Stomach smooth muscle (tissue), 2 donors: ENCODE data around the gene DCDC1.

ENCODE experiments used
- H3K27ac ChIP-seq: one replicate; pipeline ENCODE4 v1.7.0; 2013; ENCODE audit warnings: mild to moderate bottlenecking, low read length, inconsistent platforms
- H3K27me3 ChIP-seq, 2 donors: one replicate each; pipeline ENCODE4 v1.7.0; 2013; ENCODE audit warnings: low read length in 2 of 2; ENCODE audit not compliant: insufficient read depth in 2 of 2, control insufficient read depth in 1 of 2
- H3K36me3 ChIP-seq, 2 donors: one replicate each; pipeline ENCODE4 v1.7.0; 2013; ENCODE audit warnings: low read length in 2 of 2; ENCODE audit not compliant: control insufficient read depth in 2 of 2, insufficient read depth in 2 of 2
- H3K4me1 ChIP-seq: one replicate; pipeline ENCODE4 v1.7.0; 2013; ENCODE audit warnings: low read length; ENCODE audit not compliant: control insufficient read depth, insufficient read depth
- H3K4me3 ChIP-seq, 2 donors: one replicate each; pipeline ENCODE4 v1.7.0; 2013; ENCODE audit warnings: low read length in 2 of 2
- H3K9ac ChIP-seq, 2 donors: one replicate each; pipeline ENCODE4 v1.7.0; 2013; ENCODE audit warnings: low read length in 2 of 2, mild to moderate bottlenecking in 1 of 2
- H3K9me3 ChIP-seq, 2 donors: one replicate each; pipeline ENCODE4 v1.7.0; 2013; ENCODE audit warnings: low read length in 2 of 2; ENCODE audit not compliant: control insufficient read depth in 2 of 2
- donor health status: healthy.
- donor health status: Pancreatic carcinoma.

DCDC1 gene

DNA sequence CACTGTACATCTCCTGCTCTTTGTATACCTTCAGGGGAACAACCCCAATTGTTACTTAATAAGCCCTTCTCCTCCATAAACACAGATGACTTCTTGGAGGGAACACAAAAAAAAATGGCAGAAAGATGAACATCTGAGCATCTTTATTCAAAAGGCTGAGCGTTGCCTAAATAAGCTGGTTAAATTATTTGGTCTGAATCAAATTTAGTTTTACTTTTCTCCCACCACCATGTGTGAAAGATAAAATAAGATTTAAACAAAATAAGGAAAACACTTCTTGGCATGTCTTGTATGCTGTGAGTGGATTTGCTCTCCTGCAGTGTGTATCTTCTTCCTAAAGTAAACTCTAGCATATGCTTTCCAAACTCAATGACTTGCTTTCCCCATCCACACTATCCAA, 137.9 kb downstream of the DCDC1 start:
- Histone ChIP-seq H3K9me3 (peaks cover 0 to 2% of the 10 kb centered on the region in 2 donors), H3K36me3 (no peaks in the 10 kb centered on the region), H3K4me1 (no peaks in the 10 kb centered on the region), H3K27me3 (no peaks in the 10 kb centered on the region), H3K27ac (no peak overlapping the region), H3K4me3 (no peak overlapping the region), H3K9ac (no peak overlapping the region)

GRCh38 chr11:31218847-31219246, 150.7 kb downstream of the DCDC1 start:
- H3K9ac ChIP-seq: no peak overlapping the region

GRCh38 chr11:31214372-31214771, 155.2 kb downstream of the DCDC1 start:
- Histone ChIP-seq H3K27me3 (no peaks in the 10 kb centered on the region), H3K9ac (no peak overlapping the region), H3K9me3 (no peaks in the 10 kb centered on the region), H3K36me3 (no peaks in the 10 kb centered on the region), H3K27ac (no peak overlapping the region), H3K4me3 (no peak overlapping the region), H3K4me1 (no peaks in the 10 kb centered on the region)

More at GRCh38 chr11:31218847-31219246, 150.7 kb downstream of the DCDC1 start:
- Histone ChIP-seq H3K4me3 (no peak overlapping the region), H3K9me3 (no peaks in the 10 kb centered on the region), H3K27ac (no peak overlapping the region), H3K27me3 (no peaks in the 10 kb centered on the region), H3K36me3 (no peaks in the 10 kb centered on the region), H3K4me1 (no peaks in the 10 kb centered on the region)

- Histone ChIP-seq H3K27me3 (no peaks in the 10 kb centered on the region), H3K27ac (no peak overlapping the region), H3K9me3 (no peaks in the 10 kb centered on the region)
Observed at GRCh38 chr11:31199378-31199777, 170.2 kb downstream of the DCDC1 start.

GRCh38 chr11:31173926-31174680, 195.4 kb downstream of the DCDC1 start:
- Histone ChIP-seq H3K4me1 (no peaks in the 10 kb centered on the region), H3K9ac (no peak overlapping the region), H3K27ac (no peak overlapping the region), H3K4me3 (no peak overlapping the region), H3K36me3 (no peaks in the 10 kb centered on the region), H3K9me3 (peaks cover 0 to 5% of the 10 kb centered on the region in 2 donors), H3K27me3 (no peaks in the 10 kb centered on the region)

More at GRCh38 chr11:31199378-31199777, 170.2 kb downstream of the DCDC1 start:
- Histone ChIP-seq H3K4me1 (no peaks in the 10 kb centered on the region), H3K4me3 (no peak overlapping the region), H3K9ac (no peak overlapping the region), H3K36me3 (no peaks in the 10 kb centered on the region)

DNA sequence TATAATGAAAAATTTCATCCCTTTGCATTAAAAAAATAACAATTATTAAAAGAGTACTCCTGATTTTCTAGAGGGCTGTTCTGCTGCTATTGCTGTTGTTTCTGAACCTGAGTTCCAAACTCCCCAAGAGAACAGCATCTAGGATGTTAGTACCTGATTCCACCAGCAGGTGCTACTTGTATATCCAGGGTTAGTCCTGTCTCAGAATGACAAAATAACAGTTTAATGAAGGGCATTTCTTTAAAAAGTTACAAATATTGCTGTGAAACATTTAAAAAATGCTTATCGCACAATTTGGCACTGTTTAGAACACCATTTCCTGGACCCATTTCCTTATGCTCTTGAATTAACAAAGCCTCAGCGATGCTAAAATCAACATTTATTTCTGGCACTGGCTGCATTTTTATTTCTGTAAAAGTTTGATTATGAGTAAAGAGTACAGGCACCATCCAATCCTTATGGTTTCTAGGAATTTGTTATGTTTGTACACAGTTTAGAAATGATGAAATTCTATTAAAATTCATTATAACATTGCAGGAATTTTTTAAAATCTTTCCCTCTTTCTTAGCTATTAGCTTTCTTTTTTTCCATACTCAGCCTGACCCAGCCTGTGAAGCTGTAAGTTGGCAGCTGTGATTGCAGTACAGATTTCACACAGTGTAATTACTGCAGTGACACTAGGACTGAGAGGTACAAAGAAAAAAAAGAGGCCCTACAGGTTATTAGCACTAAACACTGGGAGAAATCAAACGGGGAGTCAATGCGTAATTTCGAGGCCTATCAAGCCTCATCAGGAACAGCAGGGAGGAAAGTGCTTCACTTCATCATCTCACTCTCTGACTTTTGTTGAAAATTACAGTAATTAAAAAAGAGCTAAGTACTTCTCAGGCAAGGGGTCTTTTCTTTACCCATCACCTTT, 208.8 kb downstream of the DCDC1 start:
- Histone ChIP-seq H3K27ac (no peak overlapping the region), H3K4me1 (no peaks in the 10 kb centered on the region), H3K4me3 (no peak overlapping the region), H3K27me3 (no peaks in the 10 kb centered on the region), H3K9ac (no peak overlapping the region), H3K9me3 (no peaks in the 10 kb centered on the region), H3K36me3 (no peaks in the 10 kb centered on the region)

DNA sequence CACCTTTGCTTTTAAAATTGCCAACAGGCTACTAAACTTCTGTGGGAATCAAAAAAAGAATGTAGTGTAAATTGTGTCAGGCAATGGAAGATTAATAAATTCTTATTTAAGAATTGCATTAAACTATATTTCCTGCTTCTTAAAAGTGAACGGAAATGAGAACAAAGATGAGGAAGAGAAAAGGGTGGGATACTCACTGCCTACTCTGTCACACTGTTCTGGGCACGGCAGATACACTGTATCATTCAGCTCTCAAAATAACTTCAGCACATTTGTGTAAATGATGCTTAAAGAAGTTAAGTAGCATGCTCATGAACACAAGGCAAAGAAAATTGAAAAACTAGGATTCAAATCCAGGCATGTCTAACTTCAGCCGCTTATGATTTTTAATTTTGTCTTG, 218.7 kb downstream of the DCDC1 start:
- no peak overlapping the region for H3K27ac ChIP-seq
- H3K4me3 ChIP-seq: no peak overlapping the region

DNA sequence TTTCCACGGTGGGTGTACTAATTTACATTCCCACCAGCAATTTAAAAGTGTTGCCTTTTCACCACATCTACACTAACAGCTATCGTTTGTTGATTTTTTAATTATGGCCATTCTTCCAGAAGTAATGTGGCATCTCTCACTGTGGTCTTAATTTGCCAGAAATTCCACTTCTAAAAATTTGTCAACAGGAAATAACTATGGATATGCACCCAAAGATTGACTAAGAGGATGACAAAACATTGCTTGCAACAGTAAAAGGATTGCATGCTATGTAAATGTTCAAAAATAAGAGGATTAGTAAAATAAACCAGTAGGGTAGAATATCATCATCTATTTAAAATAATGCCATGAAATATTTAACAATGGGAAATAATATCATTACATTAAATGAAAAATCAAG, 219.5 kb downstream of the DCDC1 start:
- no peaks in the 10 kb centered on the region for H3K9me3 ChIP-seq
- H3K27ac ChIP-seq: no peak overlapping the region
- no peaks in the 10 kb centered on the region for H3K36me3 ChIP-seq
- no peak overlapping the region for H3K9ac ChIP-seq
- no peak overlapping the region for H3K4me3 ChIP-seq
- H3K27me3 ChIP-seq: no peaks in the 10 kb centered on the region
- H3K4me1 ChIP-seq: no peaks in the 10 kb centered on the region

More for the DNA sequence above, 218.7 kb downstream of the DCDC1 start:
- H3K36me3 ChIP-seq: no peaks in the 10 kb centered on the region
- H3K4me1 ChIP-seq: no peaks in the 10 kb centered on the region
- H3K9ac ChIP-seq: no peak overlapping the region
- H3K27me3 ChIP-seq: no peaks in the 10 kb centered on the region
- H3K9me3 ChIP-seq: no peaks in the 10 kb centered on the region

DNA sequence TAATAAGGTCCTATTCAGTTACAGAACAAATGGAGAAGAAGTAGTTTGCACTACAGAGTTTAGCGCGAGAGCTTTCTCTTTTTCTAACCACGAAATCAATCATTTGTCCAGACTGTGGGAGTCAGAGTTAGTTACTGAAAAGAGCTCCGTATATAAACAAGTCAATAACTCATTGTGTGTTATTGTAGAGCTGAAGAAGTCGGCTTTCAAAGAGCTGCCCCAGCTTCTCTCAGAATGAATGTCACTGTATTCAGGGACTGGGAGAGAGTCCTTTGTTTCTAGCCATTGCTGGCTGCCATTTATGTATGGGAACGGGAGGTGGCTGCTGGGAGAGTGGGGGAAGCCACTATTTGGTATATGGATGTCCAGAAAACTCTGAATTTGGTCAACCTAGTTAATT, 227.8 kb downstream of the DCDC1 start:
- Histone ChIP-seq H3K27me3 (no peaks in the 10 kb centered on the region), H3K4me1 (no peaks in the 10 kb centered on the region), H3K27ac (no peak overlapping the region), H3K9me3 (no peaks in the 10 kb centered on the region), H3K36me3 (no peaks in the 10 kb centered on the region), H3K9ac (no peak overlapping the region), H3K4me3 (no peak overlapping the region)

DNA sequence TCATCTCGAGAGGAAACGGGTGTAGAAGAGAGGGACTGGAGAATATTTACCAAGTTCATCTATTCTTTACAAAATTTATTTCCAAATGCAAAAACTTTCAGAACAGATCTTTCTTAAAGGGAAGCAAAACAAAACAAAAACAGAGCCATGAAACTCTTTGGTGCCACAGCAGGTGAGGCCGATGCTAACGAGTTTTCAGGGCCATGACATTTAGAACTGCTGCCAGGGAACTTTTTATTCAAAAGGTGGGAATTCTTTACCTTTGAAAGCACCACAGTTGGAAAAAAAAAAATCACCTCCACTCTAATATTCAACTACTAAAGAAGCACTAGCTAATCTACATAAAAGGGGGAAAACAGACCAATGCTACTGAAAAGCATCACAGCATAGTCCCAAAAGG, 230.1 kb downstream of the DCDC1 start:
- Histone ChIP-seq H3K4me3 (no peak overlapping the region), H3K36me3 (no peaks in the 10 kb centered on the region), H3K9me3 (no peaks in the 10 kb centered on the region), H3K4me1 (no peaks in the 10 kb centered on the region), H3K27ac (no peak overlapping the region), H3K27me3 (no peaks in the 10 kb centered on the region), H3K9ac (no peak overlapping the region)
